Cortex of kidney (tissue), 1 donor: ENCODE data around the gene OR4D9.
A peak's percentile ranks its signal among the peaks of the same experiment; 100 is the strongest.

Source experiments
- DNase-seq: peaks from one replicate; lab custom pipeline; 2025; lab: John Stamatoyannopoulos, UW

Gene OR4D9

DNA sequence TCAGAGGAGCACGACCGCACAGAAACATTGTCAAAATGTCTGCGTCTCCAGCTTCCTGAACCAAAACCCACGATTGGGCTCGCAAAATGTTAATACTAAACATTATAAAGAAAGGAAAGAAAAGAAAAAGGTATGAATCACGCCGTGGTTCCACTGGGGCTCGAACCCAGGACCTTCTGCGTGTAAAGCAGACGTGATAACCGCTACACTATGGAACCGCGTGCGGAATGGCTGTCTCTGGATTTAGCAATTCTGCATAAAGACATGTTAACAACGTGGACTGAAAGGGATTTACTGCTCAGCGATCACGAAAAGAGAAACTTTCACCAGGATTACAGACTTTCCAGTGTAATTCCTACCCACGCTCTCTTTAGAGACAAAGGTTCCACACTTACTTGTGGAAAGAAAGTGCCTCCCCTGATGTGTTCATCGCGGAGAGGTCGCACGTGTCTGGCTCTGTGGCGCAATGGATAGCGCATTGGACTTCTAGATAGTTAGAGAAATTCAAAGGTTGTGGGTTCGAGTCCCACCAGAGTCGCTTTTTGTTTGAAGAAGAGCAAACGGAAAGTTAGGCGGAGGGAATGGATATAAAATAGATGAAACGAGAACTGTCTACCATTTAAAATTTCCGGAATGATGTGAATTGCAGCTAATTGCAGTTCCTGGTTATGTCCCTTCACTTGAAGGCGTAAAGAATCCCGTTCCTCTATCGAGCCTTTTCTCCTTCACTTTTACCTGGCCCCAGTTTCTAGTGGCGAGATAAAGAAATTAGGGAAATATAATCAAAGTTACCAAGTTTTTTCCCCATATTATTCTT lies 39.7 kb downstream of the OR4D9 start:
- DNase-seq, result no peak

DNA sequence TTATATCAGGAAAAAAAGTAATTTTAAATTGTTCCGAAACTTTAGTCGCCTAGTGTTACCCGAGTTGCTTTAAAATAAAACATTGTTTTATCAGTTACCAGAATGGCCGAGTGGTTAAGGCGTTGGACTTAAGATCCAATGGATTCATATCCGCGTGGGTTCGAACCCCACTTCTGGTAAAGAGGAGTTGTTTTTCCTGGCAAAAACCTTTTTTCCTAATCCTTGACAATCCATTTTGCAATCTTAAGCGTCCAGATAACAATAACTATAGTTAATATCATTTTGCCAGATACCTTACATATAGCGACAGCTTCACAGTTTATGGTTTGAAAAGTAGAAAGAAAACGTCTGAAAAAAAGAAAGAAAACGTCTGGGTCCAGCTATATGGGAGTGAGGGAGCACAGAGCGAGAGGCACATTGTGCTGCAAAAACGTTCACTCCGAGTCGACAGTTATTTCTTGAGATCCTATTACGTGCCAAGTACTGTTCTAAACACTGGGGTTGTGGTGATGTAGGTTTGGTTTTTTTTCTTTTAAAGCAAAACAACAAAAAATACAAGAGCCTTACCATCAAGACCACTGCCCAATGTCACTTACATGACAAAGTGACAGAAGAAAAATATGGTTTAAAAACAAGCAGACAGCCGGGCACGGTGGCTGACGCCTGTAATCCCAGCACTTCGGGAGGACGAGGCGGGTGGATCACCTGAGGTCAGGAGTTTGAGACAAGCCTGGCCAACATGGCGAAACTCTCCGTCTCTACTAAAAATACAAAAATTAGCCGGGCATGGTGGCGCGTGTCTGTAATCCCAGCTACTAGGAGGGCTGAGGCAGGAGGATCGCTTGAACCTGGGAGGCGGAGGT lies 40.6 kb downstream of the OR4D9 start:
- no peak for DNase-seq

DNA sequence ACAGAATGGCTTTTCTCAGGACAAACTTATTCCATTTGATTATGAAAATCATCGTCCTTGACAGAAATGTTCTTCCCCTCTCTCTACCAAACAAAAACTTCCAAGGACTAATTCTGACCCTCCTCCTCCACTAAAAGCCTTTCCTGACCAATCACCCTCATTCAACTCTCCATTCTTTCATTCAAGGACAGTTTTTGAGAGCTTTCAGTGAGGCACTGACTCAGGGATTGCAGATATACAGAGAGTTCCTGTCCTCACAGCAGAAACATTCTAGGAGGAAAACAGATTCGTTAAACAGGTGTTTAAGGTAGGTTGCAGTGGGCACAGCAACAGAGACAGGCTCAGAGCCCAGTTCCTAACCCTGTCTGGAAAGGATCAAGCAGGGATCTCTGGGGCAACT lies 41.5 kb downstream of the OR4D9 start:
- DNase-seq, result no peak

DNA sequence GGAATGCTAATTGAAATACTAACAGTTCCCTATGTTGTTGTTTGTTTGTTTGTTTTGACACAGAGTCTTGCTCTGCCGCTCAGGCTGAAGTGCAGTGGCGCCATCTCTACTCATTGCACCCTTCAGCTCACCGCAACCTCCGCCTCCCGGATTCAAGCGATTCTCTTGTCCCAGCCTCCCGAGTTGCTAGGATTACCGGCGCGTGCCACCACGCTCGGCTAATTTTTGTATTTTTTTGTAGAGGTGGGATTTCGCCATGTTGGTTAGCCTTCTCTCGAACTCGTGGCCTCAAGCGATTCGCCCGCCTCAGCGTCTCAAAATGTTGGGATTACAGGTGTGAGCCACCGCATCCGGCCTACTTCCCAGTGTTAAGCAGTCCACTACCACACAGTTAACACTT lies 42.0 kb downstream of the OR4D9 start:
- no peak for DNase-seq

DNA sequence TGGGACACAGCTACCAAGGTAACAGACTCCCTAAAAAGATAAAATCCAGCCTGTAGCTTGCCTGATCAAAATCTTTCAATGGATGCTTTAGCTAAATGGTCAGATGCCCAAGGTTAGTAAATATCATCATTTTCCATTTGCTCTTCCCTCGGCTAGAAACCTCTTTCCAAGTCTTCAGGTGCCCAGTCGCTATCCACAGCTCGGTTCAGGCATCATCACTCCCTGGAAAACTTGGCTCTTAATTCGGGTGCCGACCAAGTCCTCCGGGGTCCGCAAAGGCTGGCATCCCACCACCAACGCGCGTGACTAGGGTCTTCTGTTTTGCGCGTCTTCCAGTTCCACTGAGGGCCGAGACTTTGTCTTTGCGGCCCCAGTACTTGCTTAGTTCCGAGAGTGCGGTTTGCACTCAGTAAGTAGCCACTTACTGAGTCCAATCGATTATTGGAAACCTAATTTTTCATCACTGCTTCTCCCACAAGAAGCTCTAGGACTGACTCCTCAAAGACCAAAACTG lies 44.3 kb downstream of the OR4D9 start:
- DNase-seq, result no peak

DNA sequence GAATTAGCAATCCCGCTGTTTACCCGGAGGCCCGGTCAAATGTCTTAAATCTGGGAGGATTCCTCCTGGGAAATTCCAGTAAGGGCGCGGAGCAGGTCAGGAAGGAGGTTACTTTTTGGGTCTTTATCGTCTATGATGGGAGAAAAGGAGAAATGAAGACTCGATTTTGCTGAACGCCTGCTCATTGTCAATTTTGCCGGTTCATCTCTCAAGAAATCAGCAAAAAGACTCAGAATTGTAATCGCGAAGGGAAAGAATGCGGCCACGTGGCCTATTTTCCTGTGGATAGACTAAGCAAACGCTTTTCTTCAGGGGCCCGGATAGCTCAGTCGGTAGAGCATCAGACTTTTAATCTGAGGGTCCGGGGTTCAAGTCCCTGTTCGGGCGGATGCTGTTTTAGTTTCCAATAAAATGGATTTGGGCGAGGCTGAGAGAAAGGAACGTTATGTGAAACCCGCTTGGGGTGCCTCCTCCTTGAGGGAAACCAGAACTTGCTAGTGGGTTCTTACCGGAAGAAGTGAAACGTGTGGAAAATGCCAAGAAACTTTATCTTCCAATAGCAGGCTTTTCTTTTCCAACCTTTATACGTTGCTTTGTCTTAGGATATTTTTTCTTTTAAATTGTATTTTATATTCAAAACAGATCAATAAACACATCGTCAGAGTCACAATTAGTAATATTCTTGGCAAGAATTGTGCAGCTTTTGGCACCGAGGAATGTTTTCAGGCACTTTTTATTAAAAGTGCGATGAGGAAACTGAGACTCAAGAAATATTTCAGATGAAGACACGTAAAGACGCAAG lies 45.0 kb downstream of the OR4D9 start:
- no peak for DNase-seq

DNA sequence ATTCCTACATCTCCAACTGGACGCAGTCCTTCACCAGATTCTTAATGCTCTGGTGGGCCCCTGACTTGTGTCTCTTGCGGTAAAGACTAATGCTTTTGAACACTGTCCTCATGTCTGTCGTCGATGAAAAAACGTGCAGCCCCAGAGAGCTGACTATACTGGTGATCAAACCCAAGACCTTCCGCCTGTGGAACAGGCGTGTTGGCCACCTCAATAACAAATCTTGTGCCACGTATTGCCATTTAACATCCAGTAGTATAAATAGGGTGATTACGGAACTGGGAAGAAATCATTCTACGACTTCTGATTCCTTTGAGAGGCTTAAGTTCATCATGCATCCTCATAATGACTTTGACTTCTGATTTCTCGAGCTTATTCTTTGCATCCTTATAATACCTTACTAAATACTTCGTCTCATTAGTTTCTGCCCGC lies 45.6 kb downstream of the OR4D9 start:
- DNase-seq, result no peak

DNA sequence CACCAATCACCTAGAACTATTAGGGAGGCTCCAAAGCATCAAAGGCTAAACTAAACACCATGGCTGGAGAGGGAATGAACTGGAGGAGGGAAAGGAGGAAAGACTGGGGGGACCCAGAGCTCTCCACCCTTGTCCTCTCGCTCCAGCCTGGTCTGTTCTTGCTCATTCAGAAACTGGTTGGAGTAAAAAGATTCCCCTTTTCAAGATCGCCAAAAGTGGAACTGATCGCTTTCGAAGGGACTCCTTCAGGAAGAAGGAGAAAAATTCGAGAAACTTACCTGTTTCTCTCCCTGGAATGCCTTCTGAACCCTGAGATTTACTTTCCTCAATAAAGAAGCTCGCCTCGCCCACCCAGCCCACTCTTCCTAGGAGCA lies 46.9 kb downstream of the OR4D9 start:
- no peak for DNase-seq

DNA sequence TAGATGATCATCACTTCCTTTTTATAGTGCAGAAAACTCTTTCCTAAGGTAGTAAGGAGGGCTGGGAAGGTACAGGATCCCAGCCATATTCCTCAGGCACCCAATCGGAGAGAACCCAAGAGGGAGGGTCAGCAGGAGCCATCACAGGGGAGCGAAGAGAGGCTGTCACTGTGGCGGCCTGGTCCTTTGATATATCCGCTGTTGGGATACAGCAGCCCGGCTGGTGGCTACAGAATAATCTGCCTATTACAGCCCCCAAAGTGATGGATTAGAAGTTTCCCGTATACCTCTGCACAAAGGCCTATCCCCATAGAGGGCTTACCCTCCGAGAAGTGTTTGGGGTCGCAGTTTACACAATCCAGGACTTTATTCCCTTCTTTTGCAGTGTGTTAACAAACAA lies 48.5 kb downstream of the OR4D9 start:
- DNase-seq, result no peak

DNA sequence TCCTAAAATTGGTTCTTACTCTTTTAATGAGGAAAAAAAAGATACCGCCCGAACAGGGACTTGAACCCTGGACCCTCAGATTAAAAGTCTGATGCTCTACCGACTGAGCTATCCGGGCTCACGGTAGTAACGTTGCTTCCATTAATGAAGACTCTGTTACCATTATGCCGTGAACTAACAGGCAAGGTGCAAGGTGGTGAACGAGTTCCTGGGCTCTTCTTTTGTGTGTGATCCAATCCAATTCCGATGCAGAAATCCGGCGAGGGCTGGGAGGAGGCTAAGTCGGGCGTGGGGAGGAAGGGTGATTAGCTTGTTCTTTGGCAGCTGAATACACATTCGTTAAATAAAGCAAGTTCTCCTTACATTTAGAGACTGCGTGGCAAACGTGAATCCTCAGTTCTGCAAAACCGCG lies 49.0 kb downstream of the OR4D9 start:
- no peak for DNase-seq

DNA sequence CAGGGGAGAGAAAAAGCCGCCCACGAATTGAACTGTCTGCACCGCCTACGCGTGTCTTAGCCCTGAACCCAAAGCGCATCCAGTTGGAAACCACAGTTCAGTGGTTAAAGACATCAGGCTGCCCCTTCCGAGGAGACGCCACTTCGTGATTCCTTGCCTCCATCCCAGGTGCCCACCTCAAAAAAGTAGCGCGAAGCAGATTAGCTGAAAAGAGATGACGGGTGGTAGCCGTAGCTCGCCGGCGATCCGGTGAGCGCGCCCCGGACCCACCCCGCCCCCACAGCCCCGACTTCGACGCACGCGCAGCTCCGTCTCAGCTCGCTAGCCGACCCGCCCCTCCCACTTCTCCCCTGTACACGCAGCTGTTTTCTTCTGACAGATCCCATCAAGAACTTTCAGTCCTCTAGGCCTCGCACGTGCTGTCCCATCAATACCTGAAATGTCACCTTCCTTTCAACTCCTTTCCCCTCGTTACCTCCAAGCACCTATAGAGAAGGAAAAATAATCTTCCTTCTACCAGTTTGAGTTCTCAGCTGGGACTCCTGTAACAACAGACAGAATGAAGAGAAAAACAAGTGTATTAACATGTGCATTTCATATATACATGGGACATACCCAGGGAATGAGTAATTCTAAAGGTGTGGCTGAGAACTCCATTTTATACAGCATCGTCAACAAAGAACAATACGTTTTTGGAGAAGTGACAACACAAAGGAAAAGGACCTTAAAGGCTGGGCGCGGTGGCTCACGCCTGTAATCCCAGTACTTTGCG lies 49.5 kb downstream of the OR4D9 start:
- DNase-seq, result peak; percentile 30

DNA sequence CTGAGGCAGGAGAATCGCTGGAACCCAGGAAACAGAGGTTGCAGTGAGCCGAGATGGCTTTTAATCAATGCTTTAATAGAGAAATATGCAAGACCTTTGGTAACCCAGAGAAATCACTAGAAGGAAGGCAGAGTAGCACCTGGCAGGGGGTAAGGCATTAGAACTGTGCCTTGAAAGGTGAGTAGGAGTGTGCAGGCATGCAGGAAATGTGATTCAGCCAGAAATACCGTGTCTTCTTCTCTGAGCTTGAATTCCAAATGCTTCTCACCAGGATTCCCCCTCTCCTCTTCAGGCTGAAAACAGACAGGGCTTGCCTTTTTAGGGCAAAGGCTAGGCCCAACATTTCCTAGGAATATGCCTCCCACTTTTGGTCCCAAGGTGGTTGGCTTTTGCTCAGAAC lies 51.0 kb downstream of the OR4D9 start:
- DNase-seq, result no peak
